GM19467 (cell line): ENCODE measurements around the gene TET1.
"Not testable (repeated sequence)": the region's sequence is repeated elsewhere in the genome, so short reads cannot be mapped to it uniquely, and the experiment has no call there.

ENCODE experiments used
- ATAC-seq: cut with Tn5 transposase; IDR thresholded peaks from one replicate; pipeline ENCODE4 v1.9.1; 2021; ENCODE audit warnings: mild to moderate bottlenecking, moderate library complexity; ENCODE audit not compliant: unreplicated experiment

The TET1 gene

DNA sequence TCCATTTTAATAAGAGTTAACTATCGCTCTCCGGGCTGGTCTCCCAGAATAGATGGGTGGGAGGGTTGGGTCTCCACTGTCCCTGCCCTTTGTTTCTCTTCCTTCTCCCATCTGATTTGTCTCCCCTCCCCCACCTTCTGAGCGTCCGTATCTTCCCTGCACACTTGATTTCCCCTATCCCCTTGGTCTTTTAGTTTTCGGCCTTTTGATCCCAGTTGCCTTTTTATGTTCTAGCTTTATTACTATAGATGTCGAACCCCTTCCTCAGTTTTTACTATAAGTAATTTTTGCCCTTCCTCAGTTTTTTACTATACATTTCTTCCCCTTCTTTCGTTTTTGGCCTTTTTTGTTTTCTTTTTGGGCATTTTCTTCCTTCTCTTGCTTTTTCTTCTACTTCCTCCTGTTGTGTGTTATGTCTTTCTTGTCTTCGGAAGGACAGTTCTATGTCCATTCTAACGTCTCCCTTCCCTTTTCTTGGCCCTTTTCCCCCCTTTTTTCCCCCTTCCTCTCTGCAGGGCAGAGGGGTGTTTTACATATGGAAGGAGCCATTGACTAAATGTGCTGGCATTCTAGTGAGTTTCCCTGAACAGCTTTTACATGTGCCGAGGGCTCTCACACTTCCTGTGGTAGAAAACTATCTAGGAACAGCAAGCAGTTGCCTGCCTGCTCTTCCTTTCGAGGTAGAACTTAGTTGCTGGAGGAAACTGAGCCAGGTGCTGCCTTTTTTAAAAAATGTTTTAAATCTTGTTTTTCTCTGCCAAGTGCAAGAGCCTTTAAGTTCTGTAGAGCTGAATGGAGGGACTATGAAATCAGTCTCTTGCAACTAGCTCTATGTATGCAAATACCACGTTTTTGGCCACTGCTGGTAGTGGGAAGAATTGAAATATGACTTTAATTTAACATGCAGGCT, 2.8 kb downstream of the TET1 start:
- no peak for ATAC-seq

DNA sequence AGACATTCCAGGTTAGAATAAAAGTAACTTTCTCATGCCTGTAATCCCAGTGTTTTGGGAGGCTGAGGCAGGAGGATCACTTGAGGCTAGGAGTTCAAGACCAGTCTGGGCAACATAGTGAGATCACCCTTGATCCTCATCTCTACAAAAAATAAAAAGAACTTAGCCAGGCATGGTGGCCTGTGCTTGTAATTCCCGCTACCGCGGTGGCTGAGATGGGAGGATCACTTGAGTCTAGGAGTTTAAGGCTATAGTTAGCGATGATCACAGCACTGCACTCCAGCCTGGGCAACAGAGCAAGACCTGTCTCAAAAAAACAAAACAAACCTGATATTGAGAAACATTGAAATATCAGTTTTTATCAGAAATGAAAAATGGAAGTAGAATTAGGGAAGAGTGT, 4.6 kb downstream of the TET1 start:
- no peak for ATAC-seq

DNA sequence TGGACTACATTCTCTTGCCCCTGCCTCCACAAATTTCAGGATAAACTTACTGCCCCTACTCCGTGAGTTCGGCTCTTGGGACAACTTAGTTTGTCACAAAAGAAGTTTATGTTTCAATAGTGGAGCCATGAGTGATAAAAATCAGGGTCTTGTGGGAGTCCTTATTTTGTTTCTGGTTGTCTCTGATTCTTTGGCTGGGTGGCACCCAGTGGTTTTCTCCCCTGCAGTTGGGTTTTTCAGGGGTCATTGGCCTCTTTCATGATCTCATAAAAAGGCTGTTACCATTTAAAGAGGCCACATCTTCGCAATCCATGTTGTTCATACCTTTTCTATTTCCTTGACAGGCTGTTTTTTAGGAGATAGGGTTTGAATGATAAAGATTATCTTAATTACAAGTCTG, 5.5 kb downstream of the TET1 start:
- no peak for ATAC-seq

DNA sequence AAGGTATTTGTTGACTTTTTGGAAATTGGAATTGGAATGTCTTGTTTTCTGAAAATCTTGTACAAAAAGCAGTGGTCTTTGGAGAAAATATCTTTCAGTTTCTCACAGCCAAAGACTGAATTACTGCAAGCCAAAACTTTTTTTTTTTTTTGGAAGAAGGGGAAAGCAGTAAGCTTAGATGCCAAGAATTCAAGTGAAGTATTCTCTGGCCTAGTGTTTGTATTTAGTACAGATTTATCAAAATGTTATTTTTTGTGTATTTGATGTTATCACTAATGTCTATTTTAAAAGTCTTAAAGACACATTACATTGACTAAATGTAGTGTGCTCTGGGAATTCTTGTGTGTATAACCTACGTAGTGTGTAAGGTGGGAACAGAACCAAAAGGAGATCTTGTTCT, 6.2 kb downstream of the TET1 start:
- no peak for ATAC-seq

DNA sequence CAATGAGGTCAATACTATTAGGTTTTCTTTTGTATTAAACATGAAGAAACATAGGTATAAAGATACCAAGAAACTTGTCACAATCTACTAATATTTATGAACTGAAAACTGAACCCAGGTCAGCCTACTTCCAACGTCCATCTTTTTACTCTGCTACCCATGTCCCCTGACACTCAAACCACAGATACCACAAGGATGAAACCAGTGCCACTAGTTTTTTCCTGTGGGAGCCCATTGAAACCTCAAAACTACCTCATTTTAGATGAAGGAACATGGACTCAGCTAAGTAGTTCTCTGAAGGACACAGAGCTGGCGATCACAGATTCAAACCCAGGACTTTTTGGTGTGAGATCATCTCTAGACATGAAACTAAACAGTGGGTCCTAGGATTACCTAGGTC, 6.8 kb downstream of the TET1 start:
- no peak for ATAC-seq

DNA sequence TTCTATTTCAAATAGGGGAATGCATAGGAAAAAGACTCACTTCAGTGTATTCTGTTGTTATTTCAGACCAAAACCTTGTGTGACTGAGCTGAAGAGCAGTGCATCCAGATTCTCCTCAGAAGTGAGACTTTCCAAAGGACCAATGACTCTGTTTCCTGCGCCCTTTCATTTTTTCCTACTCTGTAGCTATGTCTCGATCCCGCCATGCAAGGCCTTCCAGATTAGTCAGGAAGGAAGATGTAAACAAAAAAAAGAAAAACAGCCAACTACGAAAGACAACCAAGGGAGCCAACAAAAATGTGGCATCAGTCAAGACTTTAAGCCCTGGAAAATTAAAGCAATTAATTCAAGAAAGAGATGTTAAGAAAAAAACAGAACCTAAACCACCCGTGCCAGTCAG, 12.0 kb downstream of the TET1 start:
- no peak for ATAC-seq

DNA sequence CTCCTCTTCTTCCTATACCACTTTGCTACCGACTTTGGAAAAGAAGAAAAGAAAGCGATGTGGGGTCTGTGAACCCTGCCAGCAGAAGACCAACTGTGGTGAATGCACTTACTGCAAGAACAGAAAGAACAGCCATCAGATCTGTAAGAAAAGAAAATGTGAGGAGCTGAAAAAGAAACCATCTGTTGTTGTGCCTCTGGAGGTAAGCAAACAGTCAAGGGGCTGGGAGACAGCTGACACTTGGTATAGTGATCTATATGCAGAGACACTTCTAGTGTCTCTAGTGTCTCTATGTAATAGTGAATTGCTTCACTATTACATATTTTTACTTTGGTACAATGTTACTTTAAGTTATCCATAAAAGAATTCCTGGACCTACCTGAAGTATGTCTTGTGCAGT, 13.9 kb downstream of the TET1 start:
- ATAC-seq = no peak

DNA sequence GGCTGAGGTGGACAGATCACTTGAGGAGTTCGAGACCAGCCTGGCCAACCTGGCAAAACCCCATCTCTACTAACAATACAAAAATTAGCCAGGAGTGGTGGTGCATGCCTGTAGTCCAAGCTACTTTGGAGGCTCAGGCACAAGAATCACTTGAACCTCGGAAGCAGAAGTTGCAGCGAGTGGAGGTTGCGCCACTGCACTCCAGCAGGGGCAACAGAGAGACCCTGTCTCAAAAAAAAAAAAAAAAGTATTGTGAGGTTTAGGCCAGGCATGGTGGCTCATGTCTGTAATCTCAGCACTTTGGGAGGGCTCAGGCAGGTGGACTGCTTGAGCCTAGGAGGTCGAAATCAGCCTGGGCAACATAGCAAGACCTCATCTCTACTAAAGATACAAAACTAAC, 16.0 kb downstream of the TET1 start:
- no peak for ATAC-seq

DNA sequence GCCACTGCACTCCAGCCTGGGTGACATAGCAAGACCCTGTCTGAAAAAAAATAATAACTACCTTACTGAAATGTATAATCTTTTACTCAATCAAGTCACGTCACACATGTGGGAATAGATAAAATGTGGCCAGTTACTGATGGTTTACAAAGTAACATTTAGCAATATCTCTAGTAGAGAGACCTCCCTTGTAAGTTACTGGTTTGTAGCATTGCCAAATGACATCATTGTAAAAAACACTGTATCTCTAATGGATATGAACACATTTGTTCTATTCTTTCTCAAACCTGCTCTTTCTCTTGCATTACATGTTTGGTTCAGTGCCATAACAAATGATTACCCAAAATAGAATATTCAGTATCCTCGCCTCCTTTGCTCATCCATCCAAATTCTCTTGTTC, 18.8 kb downstream of the TET1 start:
- ATAC-seq = no peak

DNA sequence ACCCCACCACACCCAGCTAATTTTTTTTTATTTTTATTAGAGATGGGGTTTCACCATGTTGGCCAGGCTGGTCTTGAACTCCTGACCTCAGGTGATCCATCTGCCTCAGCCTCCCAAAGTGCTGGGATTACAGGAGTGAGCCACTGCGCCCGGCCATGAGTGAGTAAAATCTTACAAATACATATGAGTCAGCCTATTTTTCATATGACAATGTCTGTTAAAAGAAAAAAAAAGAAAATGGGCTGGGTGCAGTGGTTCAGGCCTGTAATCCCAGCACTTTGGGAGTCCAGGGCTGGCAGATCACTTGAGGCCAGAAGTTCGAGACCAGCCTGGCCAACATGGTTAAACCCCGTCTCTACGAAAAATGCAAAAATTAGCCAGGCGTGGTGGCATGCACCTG, 24.1 kb downstream of the TET1 start:
- ATAC-seq = not testable (repeated sequence)

DNA sequence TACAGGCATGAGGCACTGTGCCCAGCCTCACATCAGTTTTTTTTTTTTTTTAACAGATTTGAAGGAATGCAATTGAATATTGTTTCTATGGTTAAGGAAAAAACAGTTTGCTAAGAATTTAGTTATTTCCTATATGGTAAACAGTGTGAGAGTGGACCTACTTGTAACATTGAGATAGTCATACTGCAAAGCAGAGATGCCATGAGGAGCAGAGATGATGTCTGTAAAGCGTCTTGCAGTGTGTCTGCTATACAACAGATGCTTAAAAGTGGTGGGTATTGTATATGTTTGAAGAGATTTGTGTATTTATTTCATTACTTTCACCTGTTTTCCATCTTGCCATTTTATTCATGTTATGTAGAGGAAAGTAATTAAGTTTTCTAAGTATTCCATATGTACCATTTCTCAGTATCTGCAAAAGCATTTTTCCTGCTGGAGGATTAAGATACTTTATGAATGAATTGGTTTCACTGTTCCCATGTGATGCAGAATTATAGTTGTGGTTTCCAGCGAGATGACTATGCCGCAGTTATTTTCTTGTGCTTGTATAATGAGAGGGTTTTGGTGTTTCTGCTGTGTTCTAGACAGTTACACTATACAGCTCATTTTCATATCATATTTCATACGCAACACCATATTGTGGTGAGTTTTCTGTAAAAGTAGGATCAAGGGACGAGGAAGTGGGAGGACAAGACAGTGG, 26.6 kb downstream of the TET1 start:
- no peak for ATAC-seq

DNA sequence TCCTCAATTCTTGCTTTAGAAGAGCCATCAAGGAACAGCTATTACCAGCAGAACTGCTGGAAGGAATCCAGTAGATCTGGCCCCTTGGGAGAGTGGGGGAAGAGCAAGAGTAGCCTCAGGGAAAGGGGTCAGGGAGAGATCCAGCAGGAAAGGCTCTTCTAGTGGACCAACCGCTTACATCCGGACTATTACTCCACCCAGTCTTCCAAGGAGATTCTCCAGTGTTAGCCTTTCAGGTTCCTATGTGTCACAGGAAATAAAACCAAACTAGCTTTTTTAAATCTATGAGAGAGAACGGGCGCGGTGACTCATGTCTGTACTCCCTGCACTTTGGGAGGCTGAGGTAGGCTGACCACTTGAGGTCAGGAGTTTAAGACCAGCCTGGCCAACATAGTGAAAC, 34.3 kb downstream of the TET1 start:
- ATAC-seq = no peak

DNA sequence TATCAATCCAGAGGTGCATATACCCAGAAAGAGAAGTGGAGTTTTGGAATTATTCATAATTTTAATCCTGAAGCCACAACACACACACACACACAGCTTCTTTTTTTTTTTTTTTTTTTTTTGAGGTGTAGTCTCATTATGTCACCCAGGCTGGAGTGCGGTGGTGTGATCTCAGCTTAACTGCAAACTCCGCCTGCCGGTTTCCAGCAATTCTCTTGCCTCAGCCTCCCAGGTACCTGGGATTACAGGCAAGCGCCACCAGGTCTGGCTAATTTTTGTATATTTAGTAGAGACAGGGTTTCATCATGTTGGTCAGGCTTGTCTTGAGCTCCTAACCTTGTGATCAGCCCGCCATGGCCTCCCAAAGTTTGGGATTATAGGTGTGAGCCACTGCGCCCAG, 35.4 kb downstream of the TET1 start:
- ATAC-seq = no peak

DNA sequence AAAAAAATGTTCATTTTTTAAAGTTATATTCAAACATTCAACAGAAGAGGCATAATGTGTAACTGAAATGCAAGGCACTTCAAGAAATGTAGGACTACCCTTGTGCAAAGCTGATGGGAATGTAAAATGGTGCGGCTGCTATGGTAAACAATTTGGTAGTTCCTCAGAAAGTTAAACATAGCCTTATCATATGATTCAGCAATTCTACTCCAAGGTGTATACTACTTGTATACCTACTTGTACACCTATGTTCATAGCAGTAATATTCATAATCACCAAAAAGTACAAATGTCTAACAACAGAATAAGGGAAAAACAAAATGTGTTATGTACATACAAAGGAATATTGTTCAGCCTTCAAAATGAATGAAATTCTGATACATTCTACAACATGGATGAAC, 37.3 kb downstream of the TET1 start:
- ATAC-seq = no peak

DNA sequence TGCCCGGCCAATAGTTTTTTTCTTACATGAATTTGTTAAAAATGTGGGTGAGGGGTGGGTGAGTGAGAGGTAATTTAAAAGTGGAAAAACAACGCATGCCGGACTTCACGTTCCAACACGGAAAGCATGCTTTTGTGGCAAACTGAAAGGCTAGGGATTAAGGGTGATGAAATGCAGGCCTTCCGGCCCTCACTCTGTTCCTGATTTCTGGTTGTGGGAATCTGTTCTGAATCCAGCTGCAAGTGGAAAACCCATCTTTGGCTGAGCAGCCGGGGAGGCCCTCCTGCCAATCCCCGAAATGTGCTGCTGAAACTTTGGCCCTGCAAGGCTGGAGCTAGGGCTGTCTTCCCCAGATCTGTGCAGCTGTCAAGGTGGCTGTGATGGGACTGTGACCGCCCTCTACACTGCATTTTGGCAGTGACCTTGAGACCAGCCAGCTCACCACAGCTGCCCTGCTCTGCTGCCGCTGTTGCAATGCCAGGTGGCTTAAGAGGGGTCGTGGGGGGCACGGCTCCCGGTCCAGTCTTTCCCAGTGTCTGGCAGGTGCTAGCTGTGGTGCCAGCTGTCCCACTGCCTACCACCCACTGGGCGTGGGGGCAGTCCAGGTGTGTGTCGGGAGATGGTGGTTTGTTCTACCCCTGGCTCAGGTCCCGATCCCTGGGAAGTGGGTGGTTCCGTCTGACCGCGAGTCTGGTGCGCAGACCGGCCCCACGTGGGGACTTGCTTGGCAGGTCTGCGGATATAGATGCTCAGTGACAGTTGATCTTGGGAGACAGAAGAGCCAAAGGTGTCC, 39.0 kb downstream of the TET1 start:
- ATAC-seq = no peak

DNA sequence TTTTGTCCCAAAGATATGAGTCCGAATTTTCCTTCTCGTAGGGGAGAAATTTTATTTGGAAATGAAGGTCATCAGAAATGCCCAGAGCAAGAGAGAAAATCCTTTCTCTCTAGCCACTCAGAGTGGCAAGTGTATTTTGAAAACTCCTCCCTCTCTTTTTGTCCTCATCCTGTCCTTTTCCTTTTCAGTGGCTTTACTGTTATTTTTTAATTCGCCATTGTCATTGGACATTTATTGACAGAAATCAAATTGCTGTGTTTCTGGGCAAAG, 39.6 kb downstream of the TET1 start:
- no peak for ATAC-seq

DNA sequence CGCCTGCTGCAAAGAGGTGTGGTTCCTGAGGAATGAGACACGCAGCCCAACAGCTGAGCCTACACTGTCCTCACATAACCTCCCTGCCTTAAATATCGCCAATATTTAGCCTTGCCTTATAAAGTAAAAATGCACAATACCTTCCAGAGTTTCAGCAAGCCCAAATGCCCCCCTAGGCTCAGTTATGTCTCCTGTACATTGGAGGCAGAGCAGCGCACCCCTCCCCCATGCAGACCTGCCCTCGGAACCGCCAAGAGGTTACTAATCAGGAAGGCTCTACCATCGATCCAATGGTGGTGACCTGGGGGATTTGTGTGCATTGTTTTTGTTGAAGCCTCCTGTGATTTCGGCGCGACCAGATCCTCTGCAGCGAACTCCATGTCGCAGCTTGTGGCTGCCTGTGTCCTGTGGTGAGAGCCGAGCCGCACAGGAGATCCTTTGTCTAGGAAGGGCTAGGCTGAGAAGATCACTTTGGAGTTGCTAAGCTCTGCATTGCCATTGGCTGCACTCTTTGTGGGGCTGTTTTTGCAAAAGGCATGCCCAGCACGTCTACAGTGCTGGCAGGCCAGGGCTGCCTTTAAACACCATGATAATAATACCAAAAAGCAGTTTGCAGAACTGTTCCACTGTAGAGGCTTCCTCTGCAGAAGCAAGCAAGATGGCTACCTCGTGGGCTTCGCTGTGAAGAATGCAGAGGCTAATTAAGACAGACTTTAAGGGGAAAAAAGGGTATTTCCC, 40.1 kb downstream of the TET1 start:
- ATAC-seq = peak; percentile 78

DNA sequence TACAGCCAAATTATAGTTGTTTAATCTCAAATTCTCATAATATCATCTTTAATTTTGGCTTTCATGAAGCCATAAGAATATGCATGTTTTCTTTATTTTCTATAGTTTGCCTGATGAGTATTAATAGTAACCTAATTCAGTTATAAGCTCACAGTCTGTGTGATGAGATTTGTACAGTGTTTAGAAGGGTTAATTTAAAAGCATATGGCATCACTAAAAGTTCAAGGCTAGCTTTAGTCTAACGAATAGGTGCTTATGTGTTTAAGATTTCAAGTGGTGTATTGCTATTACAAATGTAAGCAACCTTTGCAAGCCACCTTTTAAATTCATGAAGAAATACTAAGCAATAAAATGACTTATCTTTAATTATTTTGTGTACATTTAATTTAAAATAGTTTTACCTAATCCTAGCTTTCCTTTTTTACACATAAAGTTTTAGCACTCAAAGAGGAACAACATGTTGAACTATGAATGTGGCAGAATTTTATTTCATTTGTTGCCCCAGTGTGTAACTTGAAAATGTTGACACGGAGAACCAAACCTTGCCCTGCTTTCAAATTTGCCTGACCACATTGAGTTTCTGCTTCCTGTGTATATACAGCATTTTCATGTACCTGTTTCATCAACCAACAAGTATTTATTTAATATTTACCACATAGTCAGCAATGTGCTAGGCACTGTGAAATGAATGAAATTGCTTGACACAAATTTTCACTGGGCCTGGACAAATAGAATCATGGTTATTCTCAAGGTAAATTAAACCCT, 41.5 kb downstream of the TET1 start:
- no peak for ATAC-seq

DNA sequence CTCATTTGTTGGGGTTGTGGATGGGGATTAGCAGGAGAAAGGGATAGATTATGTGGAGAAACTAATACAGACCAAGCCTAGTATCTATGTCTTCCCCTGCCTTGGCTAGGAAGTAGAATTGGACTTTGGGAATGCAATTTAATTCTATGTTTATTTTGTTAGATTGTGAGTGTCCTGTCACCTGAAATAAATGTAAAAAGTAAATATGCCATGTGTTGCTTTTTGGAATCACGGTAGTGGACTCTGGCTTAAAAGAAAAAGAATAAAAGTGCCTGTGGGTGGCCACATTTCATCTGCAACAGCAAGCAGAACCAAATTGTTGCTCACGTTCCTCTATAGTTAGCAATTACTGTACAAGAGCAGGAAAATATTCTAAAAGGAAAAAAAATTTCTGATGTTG, 42.3 kb downstream of the TET1 start:
- ATAC-seq = no peak

DNA sequence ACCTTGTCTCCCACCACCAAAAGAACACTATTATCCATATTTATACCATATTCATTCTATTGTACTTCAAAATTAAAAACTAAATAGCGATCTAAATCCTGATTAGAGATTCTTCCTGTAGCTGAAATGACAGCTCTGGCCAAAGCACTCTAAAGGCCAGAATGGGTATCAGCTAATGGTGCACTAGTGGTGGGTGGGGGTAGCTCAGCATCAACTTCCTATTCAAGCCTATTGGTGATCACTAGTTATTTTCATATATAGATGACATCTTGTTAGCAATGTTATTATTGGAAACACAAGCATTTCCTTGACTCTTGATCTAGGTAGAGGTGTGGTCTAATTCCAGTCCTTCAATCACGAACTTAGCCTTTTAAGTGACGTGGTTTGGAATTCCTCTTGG, 43.6 kb downstream of the TET1 start:
- ATAC-seq = no peak

DNA sequence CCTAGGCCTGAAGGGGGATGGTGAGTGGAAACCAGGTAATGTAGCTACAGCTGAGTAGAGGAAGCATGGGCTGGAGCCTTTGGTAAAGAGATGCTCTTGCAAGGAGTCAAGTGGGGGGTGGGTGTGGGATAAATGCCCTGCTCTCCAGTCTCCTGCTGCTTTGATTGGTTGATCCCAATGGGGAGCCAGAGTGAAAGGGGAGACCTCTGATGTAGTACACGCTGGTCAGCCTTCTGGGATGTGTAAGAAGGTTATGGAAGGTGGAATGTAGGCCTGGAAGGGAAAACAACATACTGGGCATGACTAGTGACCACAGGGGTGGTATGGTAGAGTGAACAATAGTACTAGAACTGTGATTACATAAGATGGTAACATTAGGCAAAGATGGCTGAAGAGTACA, 44.3 kb downstream of the TET1 start:
- no peak for ATAC-seq
